Activated CD4-positive, alpha-beta T cell treated with anti-CD3 and anti-CD28 coated beads, Interleukin-2, amount 50 U/mL, for 4 hours (primary cell): ENCODE measurements around the gene HCFC1R1.
"Not testable (repeated sequence)": the region's sequence is repeated elsewhere in the genome, so short reads cannot be mapped to it uniquely, and the experiment has no call there.

ENCODE experiments used
- DNase-seq, 2 experiments: peaks; one replicate each; pipeline ENCODE4 v3.0.0-alpha.2; 2020

The HCFC1R1 gene

DNA sequence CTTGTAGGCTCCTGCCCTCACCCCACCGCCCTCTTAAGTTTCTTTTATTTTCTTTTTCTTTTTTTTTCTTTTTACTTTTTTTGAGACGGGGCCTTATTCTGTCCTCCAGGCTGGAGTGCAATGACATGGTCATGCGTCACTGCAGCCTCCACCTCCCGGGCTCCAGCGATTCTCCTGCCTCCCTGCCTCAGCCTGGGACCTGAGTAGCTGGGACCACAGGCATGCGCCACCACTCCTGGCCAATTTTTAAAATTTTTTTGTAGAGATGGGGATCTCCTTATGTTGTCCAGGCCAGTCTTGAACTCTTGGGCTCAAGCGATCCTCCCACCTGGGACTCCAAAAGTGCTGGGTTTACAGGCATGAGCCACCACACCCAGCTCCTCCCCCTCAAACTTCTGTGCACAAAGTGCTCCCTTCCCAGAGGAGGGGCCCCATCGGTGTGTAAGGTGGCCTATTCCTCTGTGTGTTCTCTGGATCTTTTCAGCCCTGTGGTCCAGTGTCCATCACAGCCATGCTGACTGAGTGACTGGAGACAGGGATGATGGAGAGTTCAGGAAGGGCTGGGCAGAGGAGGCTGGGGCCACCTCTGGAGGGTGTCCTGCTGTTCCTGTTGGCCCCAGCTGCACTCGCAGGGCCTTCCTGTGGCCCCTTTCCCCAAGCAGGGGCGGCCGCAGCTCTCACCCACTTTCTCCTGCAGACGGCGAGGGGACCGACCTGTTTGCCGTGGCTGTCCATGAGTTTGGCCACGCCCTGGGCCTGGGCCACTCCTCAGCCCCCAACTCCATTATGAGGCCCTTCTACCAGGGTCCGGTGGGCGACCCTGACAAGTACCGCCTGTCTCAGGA lies 32.8 kb upstream of the HCFC1R1 start:
- DNase-seq: no peak

DNA sequence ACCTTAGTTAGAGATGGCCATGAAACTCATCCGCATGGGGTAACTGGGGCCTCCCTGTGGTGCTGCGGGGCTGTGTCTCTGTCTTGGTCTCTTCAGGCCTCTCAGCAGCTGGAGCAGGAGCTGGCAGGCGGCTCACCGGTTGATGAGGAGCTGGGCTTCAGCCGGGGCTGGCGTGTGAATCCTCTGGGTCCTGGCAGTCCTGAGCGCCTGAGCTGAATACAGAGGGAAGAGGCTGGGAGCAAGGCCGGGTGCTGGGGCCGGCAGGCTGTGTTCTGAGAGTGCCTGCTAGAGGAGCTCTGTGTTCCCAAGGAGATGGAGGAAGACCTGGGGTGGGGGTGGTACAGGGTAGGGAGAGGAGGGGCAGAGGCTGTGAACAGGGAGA lies 32.0 kb upstream of the HCFC1R1 start:
- not testable (repeated sequence) for DNase-seq

DNA sequence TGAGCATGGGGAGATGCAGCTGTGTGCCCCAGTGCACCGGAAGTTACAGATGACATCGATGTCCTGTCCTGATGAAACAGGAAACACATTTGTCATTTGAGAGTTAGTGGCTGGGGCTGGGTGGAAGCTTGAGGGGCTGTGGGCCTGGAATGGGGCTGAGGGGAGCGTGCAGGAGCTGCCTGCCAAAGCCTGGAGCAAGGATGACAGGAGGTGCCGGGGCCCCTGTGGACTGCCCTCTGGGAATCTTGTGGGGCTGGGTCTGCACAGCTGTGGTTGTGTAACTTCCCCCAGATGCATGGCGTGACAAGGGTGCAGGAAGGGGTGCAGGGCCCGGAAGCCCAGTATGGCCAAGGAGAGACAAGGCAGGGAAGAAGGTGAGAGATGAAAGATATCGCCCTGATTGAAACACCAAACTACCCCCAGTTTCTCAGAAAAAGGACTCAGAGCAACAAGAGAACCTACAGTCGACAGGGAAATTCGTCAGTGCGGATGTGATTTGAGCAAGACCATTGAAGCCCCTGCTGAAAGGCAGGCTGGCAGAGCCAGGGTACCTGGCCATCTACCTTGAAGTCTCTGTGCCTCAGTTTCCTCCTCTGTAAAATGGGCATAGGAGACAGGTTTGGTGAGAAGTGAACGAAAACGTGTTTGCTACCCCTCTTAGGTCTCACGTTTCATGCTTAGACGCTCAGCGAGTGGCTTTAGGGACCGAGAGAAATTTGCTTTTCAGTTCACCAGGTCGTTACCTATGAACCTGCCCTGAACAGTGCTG lies 31.4 kb upstream of the HCFC1R1 start:
- no peak for DNase-seq

DNA sequence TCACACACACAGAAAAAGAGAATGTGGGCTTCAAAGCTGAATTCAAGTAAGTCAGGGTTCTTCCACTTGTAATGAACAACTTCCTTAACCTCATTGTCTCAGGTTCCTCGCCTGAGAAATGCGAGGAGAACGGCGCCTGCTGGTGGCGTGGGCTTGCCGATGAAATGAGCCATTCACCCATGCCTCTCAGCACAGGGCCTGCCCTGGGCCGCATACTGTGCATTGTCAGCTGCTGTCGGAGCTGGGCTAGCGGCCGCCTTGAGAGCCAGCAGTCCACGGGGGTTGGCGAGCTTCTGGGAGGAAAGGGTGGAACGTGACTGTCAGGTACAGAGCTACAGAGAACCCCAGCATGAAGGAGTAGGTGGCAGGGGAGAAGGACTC lies 29.6 kb upstream of the HCFC1R1 start:
- not testable (repeated sequence) for DNase-seq

DNA sequence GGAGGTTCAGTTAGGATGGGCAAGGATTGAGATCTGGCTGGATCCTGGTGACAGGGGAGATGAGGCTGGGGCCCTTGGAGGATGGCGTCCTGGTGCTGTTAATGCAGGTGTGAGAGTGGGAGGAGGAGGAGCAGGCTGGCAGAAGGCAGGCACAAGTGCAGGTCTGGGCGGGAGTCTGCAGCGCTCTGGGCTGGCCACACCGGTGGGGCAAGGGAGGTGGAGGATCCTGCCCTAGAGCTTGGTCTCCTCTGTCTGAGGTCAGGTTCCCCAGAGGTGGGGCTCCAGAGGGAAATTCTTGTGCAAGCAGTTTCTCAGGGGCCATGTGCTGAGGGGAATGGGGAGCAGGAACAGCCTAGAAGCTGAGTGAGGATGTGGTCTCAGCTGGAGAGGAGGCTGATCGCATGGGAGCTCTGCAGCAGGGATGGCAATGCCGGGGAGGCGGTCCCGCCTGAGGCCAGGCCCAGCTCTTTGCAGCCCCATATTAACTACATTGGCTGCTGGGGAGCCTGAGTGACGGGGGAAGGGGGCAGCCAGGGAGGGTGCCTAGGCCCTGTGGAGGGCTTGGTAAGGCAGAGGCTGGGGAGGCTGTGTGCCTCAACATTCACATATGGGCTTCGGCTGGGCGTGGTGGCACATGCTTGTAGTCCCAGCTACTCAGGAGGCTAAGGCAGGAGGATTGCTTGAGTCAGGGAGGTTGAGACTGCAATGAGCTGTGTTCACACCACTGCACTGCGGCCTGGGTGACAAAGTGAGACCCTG lies 29.0 kb upstream of the HCFC1R1 start:
- DNase-seq: not testable (repeated sequence)

DNA sequence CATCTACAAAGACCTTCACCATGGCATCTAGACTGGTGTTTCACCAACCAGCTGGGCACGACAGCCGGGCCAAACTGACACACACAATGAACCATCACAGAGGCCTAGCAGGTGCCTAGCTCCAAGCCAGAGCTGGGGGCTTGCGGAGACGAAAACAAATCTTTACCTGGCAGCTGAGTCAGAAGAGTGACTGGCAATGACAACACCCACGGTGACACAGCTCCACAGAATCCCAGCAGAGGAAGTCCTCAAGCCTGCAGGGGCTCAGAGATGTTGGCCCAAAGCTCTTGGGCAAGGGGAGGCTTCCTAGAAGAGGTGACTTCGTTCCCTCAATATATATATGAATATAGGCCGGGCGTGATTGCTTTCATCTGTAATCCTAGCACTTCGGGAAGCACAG lies 27.8 kb upstream of the HCFC1R1 start:
- DNase-seq: no peak

DNA sequence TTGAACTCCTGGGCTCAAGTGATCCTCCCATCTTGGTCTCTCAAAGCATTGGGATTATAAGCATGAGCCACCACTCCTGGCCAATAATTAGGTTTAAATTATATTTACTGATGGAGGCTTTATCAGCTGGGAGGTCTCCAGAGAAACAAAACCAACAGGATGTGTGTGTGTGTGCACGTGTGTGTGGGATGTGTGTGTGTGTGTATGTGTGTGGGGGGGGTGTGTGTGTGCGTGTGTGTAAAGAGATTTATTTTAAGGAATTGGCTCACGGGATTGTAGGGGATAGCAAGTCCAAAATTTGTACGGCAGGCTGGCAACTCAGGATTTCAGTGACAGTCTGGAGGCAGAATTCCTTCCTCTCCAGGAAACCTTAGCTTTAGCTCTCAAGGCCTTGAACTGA lies 27.3 kb upstream of the HCFC1R1 start:
- DNase-seq: no peak

DNA sequence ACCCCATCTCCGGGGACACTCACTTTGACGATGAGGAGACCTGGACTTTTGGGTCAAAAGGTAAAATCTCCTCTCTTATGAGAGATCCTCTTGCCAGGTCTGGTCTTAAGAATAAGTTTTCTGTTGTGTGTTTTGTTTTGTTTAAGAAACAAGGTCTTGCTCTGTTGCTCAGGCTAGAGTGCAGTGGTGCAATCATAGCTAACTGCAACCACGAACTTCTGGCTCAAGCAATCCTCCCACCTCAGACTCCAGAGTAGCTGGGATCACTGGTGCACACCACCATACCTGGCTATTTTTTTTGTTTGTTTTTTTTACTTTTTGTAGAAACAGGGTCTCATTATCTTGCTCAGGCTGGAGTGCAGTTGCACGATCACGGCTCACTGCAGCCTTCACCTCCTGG lies 26.7 kb upstream of the HCFC1R1 start:
- no peak for DNase-seq

DNA sequence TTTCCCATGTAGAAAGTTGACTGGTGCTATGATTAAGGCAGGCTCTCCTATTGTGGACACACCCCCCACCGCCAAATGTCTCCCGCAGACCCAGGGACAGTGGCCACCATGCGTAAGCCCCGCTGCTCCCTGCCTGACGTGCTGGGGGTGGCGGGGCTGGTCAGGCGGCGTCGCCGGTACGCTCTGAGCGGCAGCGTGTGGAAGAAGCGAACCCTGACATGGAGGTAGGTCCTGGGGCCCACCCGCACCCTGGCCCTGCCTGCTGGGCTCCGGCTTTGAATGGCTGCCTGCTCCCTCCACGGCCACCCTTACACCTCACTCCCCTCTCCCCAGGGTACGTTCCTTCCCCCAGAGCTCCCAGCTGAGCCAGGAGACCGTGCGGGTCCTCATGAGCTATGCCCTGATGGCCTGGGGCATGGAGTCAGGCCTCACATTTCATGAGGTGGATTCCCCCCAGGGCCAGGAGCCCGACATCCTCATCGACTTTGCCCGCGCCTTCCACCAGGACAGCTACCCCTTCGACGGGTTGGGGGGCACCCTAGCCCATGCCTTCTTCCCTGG lies 26.3 kb upstream of the HCFC1R1 start:
- DNase-seq: no peak

DNA sequence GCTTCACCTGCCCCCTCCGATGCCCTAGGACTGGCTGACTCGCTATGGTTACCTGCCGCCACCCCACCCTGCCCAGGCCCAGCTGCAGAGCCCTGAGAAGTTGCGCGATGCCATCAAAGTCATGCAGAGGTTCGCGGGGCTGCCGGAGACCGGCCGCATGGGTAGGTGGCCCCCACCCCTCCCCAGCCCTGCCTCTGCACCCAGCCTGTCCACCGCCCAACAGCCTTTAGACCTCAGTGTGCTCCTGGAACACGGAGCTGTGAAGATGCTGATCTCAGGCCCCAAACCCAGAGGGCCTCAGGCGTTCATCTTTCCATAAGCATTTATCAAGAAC lies 23.6 kb upstream of the HCFC1R1 start:
- no peak for DNase-seq

DNA sequence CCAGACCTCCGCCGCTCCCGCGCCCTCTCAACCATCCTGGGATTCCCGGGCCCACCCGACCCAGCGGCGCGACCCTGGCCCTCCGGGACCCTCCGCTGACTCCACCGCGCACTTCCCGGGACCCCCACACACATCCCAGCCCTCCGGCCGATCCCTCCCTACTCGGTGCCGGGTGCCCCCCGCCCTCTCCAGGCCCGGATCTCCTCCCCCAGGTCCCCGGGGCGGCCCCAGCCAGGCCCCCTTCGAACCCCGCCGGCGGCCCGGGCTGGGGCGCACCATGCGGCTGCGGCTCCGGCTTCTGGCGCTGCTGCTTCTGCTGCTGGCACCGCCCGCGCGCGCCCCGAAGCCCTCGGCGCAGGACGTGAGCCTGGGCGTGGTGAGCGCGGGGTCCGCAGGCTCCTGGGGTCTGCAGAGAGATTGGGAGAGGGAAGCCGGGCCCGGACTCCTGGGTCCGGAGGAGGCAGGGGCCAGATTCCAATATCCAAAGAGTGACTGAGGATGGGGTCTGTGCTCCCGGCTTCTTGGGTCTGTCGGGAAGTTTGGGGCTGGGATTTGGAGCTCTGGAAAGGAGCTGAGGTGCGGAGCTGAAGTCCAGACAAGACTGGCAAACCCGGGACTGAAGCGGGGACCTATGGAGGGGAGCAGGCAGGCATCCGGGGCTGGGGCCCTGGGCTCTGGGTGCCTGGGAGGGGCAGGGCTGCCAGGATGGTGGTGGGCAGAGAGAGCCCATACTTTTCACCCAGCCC lies 23.1 kb upstream of the HCFC1R1 start:
- no peak for DNase-seq

DNA sequence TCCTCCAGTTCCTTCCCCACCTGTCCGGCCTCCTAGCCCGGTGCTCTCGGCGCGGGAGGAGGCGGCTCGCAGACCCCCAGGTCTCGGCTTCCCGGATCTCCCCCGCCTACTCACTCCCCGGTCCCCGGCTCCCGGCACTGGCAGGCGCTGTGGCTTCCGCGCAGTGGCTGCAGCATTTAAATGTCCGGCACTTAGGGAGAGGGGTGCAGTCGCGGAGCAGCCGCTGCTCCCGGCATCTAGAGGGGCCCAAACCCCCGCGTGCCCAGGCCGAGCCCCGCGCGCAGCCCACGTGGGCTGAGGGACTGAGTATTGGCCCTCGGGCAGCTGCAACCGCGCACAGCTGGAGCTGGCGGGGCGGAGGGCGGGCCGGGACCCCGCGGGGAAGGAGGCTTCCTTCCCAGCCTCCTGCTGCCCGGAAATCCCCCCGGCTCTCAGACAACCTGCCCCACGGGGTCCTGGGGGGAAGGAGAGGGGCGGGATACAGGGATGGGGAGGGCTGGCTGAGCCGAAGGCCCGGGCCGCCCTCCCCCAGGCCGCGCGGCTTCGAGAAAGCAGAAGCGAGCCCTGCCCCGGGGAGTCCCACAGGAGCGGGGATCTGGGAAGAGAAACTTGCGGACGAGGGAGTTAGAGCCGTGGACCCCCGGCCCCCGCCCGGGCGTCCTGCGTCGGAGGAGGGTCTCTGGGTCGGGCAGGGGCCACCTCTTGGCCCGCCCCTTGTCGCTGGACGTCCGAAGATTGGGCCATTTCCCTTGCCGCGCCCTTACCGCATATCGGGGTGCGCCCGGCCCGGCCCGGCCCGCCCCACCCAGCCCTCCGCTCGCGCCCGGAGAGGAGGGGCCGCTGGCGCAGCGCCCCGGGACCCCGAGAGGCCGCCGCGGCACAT lies 22.3 kb upstream of the HCFC1R1 start, which contains the start of gene MMP25:
Gene MMP25 (plus strand): TSS at position 804 of the 883 bp plus-strand sequence. CDS start 357 bp downstream, outside the sequence.
- no peak for DNase-seq

DNA sequence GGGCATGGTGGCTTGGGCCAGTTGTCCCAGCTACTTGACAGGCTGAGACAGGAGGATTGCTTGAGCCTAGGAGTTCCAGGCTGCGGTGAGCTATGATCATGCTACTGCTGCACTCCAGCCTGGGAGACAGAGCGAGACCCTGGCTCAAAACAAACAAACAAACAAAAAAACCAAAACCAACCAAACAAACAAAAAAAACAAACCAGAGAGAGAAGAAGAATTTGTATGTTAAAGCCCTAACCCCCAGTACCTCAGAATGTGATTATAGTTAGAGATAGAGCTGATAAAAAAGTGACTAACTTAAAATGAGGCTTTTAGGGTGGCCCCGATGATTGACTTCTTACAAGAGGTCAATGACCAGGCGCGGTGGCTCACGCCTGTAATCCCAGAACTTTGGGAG lies 21.0 kb upstream of the HCFC1R1 start:
- no peak for DNase-seq

DNA sequence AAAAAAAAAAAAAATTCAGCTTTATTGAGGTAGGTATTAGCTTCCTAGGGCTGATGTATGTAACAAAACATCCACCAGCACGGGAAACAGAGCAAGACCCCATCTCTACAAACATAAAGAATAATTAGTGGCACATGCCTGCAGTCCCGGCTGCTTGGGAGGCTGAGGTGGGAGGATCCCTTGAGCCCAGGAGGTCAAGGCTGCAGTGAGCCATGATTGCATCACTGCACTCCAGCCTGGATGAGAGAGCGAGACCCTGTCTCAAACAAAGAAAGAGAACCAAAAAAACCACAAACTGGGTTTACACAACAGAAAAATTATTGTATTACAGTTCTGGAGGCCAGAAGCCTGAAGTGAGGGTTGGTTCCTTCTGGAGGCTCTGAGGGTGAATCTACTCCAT lies 18.6 kb upstream of the HCFC1R1 start:
- no peak for DNase-seq

DNA sequence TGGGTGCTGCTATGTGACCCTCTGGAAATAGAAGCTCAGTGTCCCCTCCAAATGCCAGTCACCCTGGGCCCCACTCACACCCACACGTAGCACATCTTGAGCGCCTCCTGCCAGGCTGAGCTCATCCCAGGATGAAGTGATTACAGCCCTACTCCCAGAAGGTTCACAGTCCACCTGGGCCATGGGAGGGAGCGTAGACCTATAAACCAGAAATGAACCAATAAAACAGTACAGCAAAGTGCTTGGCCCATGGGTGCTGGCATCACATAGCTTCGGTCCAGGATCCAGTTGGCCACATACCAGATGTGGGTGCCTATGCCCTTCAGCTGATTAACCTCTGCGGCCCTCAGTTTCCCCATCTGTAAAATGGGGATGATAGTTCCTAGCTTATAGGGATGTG lies 15.2 kb upstream of the HCFC1R1 start:
- no peak for DNase-seq

DNA sequence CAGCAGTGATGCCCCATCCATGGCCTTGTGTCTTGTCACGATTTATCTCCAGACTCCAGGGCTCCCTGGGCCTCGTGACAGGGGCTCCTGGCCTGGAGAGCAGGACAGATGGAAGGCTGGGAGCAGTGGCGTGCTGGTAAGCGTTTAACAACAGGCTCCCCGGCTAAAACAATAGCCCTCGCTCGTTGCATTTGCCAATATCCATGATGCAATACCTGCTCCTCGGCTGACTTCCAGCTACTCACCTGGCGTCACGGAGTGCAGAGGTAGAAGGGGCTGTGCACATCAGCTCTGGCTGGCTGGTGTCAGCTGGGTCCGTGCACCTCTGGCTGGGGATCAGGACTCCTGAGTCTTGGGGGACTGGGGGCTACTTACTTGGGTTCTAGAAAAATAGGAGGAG lies 14.5 kb upstream of the HCFC1R1 start:
- DNase-seq: no peak

DNA sequence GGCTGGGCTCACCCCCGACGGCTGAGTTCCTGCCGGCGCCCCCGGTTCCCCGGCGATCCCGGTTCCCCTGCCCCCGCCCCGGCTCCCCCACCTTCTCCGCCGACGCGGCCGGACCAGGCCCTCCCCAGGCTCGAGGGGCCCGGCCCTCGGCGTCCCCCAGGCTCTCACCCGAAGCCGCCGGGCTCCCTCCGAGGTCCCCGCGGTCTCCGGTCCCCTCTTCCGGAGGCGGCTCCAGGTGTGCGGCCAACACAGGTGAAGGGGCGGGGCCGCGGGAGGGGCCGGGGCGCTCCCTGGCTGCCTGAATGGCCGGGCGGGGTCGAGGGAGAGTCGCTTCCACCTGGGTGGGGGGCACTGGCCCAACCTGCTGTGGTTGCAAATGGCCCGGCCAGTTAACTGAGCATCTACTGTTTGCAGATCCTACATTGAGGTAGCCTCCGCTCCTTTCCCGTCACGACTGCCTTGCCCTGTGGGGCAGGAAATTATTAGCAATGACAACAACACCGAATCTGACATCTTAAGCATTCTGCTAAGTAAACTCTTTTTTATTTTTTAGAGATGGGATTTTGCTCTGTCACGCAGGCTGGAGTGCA lies 13.1 kb upstream of the HCFC1R1 start, which contains the start of gene BICDL2:
Gene BICDL2 (minus strand): TSS at position 219 of the 590 bp plus-strand sequence. CDS start 1,448 bp downstream, outside the sequence.
- no peak for DNase-seq

DNA sequence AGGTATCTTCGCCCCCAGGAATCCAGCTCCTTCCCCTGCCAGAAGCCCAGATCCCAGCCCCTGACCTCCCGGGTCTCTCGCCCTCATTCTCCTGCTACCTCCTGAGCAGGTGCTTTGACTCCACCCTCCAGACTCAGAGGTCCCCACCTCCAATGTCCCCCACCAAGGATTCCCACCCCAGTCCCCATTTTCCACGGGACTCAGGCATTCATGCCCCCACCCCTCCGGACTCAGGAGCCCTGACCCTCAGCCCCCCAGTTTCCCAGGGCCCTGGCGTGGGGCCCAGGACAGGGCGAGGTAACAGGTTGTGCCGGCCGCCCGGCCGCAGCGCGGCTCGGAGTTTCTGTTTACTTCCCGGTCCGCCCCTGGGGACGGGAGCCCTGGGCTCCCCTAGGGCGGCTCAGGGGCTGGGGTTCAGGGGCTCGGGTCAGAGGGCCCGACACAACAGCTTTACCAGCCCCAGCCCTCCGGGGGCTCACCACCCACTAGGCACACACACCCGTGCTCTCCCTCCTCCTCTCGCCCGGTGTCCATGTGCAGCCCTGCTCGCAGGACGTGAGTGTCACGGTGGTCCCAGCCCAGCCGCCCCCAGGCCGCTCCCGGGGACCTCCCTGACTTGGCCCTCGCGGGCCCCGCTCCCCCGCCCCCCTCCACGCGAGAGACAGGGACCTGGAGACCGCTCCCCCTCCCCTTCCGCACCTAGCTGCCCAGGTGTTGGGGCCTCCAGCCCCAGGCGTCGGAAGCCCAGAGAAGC lies 12.4 kb upstream of the HCFC1R1 start:
- no peak for DNase-seq

DNA sequence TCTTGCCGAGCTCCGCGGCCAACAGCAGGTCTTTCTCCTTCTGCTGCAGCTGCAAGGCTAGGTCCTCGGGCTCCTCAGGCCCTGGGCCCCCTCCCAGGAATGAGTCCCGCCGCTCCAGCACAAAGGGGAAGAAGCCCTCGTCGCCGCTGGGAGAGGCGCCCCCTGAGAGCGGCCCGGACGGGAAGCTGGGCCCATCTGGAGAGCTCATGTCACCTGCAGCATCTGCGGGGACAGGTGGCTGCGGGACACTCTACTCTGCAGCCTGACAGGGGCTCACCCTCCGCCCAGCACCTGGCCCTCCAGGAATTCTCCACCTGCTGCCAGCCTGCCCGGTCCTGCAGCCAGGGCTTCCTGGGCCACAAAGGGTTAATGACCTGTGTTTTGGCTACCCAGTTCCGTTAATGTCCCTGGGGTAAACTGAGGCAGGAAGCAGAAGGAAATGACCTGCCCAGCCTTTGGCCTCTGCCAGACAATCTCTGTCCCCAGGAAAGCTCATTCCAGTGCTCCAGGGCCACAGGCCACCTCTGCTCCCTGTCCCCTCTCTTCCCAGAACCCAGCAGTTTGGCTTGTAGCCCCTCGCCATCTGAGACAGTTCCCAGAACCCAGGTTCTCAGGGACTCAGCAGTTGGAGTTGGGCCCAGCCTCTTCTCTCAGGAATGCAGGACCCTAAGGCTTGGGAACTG lies 11.7 kb upstream of the HCFC1R1 start:
- no peak for DNase-seq

DNA sequence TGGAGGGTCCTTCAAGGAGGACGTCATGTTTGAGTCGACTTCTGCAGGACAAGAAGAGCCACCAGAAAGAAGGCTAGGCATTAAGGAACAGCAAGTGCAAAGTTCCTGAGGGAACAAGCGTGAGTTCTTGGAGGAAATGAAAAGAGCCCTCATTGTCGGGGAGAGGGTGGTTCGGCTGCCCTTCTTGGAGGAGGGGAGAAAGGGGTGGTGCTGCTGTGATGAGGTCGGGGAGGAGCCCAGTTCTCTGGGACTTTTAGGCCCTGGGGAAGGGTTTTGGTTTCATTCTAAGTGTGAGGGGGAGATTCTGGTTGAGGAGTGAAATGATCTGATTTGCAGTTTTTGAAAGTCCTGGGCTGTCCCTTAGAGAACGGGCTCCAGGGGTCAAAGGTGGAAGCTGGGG lies 8.9 kb upstream of the HCFC1R1 start:
- DNase-seq: no peak
